ENCODE measurements around the gene MOGAT2.
"Not testable (repeated sequence)": the region's sequence is repeated elsewhere in the genome, so short reads cannot be mapped to it uniquely, and the experiment has no call there.

- TF ChIP-seq POLR2A, CTCF (IDR thresholded peaks at IDR 0.05): not testable (repeated sequence)
Observed at GRCh38 chr11:75683856-75684255, 33.8 kb upstream of the MOGAT2 start.

Measured in adrenal gland (tissue), 5 donors.